HS-5 (cell line): Measurements from ENCODE around the gene ZNF74.
"Not testable (repeated sequence)": the region's sequence is repeated elsewhere in the genome, so short reads cannot be mapped to it uniquely, and the experiment has no call there.

Source experiments
- DNase-seq: peaks from one replicate; pipeline ENCODE4 v3.0.0-alpha.2; 2012; ENCODE audit warnings: low read depth

The ZNF74 gene

DNA sequence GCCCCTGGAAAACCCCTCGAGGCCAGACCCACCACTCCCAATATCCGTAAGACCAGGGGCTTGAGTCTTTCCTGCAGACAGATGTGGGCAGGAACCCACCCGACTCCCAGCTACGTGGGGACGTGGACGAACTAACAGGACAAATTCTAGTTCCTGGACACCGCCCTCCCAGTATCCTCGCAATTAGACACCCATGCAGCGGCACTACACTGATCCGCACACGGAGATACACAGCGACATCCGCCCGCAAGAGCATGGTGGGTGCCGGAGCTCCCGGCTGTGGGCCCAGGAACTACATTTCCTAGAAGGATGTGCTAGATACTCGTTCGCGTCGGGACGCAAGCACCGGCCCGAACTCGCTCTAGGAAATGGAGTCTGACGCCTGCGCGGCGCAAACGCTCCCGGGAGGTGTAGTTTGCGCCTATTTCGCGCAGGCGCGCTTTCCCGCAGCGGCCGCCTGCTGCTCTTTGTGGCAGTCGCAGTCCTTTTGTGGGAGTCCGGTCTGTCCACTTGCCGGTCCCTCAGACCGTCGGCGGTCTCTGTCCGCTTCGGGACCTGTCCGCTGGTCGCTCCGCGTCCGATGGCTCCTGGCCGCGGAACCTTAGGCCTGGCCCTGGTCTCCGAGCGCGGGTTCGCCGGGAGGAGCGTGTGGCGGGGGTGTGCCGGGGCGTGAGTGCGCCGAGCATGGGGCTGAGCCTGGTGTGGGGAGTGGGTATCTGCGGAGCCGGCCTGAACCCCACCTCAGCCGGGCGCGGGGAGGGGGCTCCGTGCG lies at the start of gene ZNF74:
TSS of gene ZNF74 (plus strand) at position 447 of the 772 bp plus-strand sequence. CDS start 478 bp downstream, outside the sequence.
- DNase-seq = peak; percentile 62

GRCh38 chr22:20346553-20346952 lies 47.4 kb upstream of the ZNF74 start:
- DNase-seq = not testable (repeated sequence)

GRCh38 chr22:20352536-20352935 lies 41.4 kb upstream of the ZNF74 start:
- not testable (repeated sequence) for DNase-seq

- no peak for DNase-seq
Observed at GRCh38 chr22:20354238-20354975, 39.5 kb upstream of the ZNF74 start.

DNA sequence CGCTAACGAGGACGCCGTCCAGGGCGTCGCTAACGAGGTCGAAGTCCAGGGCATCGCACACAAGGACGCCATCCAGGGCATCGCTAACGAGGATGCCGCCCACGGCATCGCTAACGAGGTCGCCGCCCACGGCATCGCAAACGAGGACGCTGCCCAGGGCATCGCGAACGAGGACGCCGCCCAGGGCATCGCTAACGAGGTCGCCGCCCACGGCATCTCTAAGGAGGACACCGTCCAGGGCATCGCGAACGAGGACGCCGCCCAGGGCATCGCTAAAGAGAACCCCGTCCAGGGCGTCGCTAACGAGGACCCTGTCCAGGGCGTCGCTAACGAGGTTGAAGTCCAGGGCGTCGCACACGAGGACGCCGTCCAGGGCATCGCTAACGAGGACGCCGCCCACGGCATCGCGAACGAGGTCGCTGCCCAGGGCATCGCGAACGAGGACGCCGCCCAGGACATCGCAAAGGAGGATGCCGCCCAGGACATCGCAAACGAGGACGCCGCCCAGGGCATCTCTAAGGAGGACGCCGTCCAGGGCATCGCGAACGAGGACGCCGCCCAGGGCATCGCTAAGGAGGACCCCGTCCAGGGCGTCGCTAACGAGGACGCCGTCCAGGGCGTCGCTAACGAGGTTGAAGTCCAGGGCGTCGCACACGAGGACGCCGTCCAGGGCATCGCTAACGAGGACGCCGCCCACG lies 37.9 kb upstream of the ZNF74 start:
- not testable (repeated sequence) for DNase-seq

- DNase-seq = not testable (repeated sequence)
Observed at GRCh38 chr22:20356906-20357305, 37.0 kb upstream of the ZNF74 start.

DNA sequence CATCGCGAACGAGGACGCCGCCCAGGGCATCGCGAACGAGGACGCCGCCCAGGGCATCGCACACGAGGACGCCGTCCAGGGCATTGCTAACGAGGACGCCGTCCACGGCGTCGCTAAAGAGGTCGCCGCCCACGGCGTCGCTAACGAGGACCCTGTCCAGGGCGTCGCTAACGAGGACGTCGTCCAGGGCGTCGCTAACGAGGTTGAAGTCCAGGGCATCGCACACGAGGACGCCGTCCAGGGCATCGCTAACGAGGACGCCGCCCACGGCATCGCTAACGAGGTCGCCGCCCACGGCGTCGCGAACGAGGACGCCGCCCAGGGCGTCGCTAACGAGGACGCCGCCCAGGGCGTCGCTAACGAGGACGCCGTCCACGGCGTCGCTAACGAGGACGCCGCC lies 36.0 kb upstream of the ZNF74 start:
- DNase-seq = not testable (repeated sequence)

DNA sequence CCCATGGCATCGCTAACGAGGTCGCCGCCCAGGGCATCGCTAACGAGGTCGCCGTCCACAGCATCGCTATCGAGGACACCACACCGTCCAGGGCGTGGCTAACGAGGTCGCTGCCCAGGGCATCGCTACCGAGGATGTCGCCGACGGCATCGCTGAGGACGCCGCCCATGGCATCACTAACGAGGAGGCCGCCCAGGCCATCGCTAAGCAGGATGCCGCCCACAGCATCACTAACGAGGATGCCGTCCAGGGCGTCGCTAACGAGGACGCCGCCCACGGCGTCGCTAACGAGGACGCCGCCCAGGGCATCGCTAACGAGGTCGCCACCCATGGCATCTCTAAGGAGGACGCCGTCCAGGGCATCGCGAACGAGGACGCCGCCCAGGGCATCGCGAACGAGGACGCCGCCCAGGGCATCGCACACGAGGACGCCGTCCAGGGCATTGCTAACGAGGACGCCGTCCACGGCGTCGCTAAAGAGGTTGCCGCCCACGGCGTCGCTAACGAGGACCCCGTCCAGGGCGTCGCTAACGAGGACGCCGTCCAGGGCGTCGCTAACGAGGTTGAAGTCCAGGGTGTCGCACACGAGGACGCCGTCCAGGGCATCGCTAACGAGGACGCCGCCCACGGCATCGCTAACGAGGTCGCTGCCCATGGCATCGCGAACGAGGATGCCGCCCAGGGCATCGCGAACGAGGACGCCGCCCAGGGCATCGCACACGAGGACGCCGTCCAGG lies 35.3 kb upstream of the ZNF74 start:
- DNase-seq = not testable (repeated sequence)

- not testable (repeated sequence) for DNase-seq
Observed at GRCh38 chr22:20360261-20360660, 33.7 kb upstream of the ZNF74 start.

DNA sequence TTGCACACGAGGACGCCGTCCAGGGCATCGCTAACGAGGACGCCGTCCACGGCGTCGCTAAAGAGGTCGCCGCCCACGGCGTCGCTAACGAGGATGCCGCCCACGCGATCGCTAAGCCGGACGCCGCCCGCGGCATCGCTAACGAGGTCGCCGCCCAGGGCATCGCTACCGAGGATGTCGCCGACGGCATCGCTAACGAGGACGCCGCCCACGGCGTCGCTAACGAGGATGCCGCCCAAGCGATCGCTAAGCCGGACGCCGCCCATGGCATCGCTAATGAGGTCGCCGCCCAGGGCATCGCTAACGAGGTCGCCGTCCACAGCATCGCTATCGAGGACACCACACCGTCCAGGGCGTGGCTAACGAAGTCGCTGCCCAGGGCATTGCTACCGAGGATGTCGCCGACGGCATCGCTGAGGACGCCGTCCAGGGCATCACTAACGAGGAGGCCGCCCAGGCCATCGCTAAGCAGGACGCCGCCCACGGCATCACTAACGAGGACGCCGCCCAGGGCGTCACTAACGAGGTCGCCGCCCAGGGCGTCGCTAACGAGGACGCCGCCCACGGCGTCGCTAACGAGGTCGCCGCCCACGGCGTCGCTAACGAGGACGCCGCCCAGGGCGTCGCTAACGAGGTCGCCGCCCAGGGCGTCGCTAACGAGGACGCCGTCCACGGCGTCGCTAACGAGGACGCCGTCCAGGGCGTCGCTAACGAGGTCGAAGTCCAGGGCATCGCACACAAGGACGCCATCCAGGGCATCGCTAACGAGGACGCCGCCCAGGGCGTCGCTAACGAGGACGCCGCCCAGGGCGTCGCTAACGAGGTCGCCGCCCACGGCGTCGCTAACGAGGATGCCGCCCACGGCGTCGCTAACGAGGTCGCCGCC lies 32.8 kb upstream of the ZNF74 start:
- DNase-seq = not testable (repeated sequence)

- DNase-seq = not testable (repeated sequence)
Observed at GRCh38 chr22:20361752-20362229, 32.2 kb upstream of the ZNF74 start.

DNA sequence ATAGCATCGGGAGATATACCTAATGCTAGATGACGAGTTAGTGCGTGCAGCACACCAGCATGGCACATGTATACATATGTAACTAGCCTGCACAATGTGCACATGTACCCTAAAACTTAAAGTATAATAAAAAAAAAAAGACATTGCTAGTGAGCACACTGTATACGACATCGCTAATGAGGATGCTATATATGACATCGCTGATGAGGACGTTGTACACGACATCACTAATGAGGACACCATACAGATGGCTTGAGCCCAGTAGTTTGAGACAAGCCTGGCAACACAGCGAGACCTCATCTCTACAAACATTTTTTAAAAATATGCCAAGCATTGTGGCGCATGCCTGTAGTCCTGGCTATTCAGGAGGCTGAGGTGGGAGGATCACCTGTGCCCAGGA lies 31.5 kb upstream of the ZNF74 start:
- not testable (repeated sequence) for DNase-seq

- not testable (repeated sequence) for DNase-seq
Observed at GRCh38 chr22:20364335-20365260, 29.4 kb upstream of the ZNF74 start.

GRCh38 chr22:20366841-20367240 lies 27.1 kb upstream of the ZNF74 start:
- not testable (repeated sequence) for DNase-seq

DNA sequence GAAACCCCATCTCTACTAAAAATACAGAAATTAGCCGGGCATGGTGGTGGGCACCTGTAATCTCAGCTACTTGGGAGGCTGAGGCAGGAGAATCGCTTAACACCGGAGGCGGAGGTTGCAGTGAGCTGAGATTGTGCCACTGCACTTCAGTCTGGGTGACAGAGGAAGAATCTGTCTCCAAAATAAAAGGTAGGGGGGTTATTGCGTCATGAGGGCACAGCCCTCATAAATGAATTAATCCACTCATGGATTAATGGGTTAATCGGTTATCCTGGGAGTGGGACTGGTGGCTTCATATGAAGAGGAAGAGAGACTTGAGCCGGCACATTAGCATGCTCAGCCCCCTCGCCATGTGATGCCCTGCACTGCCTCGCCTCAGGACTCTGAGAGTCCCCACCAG lies 25.1 kb upstream of the ZNF74 start:
- not testable (repeated sequence) for DNase-seq

DNA sequence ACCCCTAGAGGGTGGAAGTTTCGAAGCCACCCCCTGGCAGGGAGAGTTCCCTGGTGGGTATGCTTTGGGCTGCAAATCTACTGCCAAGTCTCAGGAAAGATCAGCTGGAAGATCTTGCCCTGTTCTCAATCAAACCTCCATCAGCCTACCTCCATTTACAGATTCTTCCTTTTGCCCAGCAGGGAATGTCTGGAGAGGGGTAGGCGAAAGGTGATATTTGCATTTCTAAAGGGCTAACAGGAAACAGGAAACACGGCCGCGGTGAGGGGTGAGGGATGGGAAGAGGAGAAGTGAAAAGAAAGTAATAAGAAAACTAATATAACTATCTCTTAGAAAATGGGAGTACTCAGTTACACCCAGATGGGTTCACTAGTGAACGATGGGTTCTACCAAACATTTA lies 22.3 kb upstream of the ZNF74 start:
- not testable (repeated sequence) for DNase-seq

GRCh38 chr22:20372406-20372854 lies 21.5 kb upstream of the ZNF74 start:
- DNase-seq = not testable (repeated sequence)

DNA sequence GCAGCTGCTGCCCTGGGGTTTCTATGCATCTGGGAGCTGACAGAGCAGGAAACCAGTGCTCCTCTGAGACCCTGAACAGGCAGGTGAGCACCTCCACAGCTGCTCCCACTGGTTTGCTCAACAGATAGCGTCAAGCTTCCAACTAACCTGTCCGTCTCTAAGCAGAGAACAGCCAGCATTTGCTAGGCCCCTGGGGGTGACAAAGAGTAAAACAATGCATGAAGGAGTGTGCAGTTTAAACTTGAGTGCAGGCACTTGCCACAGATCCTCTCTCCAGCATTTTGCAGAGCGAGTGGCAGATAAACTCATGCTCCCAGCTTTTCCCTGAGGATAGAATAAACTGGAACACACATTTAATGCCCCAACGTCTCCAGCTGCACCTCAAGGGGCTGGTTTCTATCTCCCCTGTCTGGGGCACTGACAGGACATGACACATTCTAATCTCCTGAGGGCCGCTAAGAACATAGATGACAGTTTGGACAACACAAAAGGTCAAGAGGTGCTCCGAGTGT lies 20.7 kb upstream of the ZNF74 start:
- not testable (repeated sequence) for DNase-seq

DNA sequence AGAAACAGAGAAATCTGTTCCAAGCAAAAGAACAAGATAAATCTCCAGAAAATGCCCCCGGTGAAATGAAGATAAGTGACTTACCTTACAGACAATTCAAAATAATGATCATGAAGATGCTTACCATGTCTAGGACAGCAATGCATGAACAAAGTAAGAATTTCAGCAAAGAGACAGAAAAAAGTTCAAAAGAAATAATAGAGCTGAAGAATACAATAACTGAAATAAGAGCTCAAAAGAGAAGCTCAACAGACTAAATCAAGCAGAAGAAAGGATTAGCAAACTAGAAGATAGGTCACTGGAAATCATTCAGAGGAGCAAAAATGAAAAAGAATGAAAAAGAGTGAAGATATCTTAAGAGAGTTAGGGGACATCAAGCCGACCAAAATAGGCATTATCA lies 19.8 kb upstream of the ZNF74 start:
- DNase-seq = not testable (repeated sequence)
